Naive thymus-derived CD8-positive, alpha-beta T cell (primary cell): ENCODE results near the gene OGFOD2. TPM values are rescaled to one million over a fixed set of nuclear protein-coding genes. Genes with fewer than 3 reads are reported as not detected.

Experiments used
- ATAC-seq, 2 donors: fragments of 150-1000 bp; cut with Tn5 transposase in 1 of 2; sonication (Bioruptor Pico), chemical (Tn5 transposase) in 1 of 2; 1 replicate in 1 of 2; 2 replicates in 1 of 2; pipeline ENCODE4 v1.10.0; 2021; ENCODE audit warnings: mild to moderate bottlenecking in 2 of 2, moderate library complexity in 2 of 2
- POLR2A ChIA-PET: fragments of 350-600 bp; sonication (Branson Sonifier 250); formaldehyde crosslinking; loops from one replicate; lab custom pipeline; 2021; ENCODE audit warnings: antibody characterized with exemption; lab: Charles Lee
- DNase-seq, 10 donors: peaks; one replicate each; pipeline versions ENCODE4 v3.0.0 to v3.0.0-alpha.2; 2020 to 2022
- H3K27ac Mint-ChIP-seq, 10 donors: one replicate each; pipeline ENCODE4 v1.8.0; 2020 to 2022; ENCODE audit warnings: mild to moderate bottlenecking in 10 of 10, mixed read lengths in 10 of 10, moderate library complexity in 4 of 10, inconsistent platforms in 1 of 10
- H3K27me3 Mint-ChIP-seq, 5 donors: one replicate each; pipeline ENCODE4 v1.8.0; 2021 to 2022; ENCODE audit warnings: mixed read lengths in 5 of 5
- H3K36me3 Mint-ChIP-seq, 3 donors: one replicate each; pipeline ENCODE4 v1.8.0; 2020 to 2022; ENCODE audit warnings: mixed read lengths in 3 of 3, mild to moderate bottlenecking in 2 of 3, inconsistent platforms in 1 of 3
- H3K4me1 Mint-ChIP-seq, 4 donors: one replicate each; pipeline ENCODE4 v1.8.0; 2021 to 2022; ENCODE audit warnings: mixed read lengths in 4 of 4
- H3K4me3 Mint-ChIP-seq, 10 donors: one replicate each; pipeline ENCODE4 v1.8.0; 2020 to 2022; ENCODE audit warnings: mild to moderate bottlenecking in 10 of 10, mixed read lengths in 10 of 10, moderate library complexity in 6 of 10, inconsistent platforms in 1 of 10
- H3K9me3 Mint-ChIP-seq, 9 donors: one replicate each; pipeline ENCODE4 v1.8.0; 2020 to 2022; ENCODE audit warnings: mixed read lengths in 9 of 9, mild to moderate bottlenecking in 3 of 9, inconsistent platforms in 1 of 9, moderate library complexity in 1 of 9
- polyA plus RNA-seq, 3 donors: library from polyadenylated mRNA; unstranded; fragments of 300-500 nt; fragmentation: Illumina TruSeq; gene quantifications; one replicate each; pipeline ENCODE4 v1.2.3, GENCODE V29; 2021
- total RNA-seq, 8 experiments: library from RNA in 2 of 8; stranded (reverse) in 2 of 8; gene quantifications; one replicate each; pipeline ENCODE4 v1.2.3 and lab custom pipeline; 2021 to 2026

The OGFOD2 gene
- total and polyA plus RNA-seq, 5 experiments from 2014 or later: 7.7 to 35.1 (median 15.9) TPM

DNA sequence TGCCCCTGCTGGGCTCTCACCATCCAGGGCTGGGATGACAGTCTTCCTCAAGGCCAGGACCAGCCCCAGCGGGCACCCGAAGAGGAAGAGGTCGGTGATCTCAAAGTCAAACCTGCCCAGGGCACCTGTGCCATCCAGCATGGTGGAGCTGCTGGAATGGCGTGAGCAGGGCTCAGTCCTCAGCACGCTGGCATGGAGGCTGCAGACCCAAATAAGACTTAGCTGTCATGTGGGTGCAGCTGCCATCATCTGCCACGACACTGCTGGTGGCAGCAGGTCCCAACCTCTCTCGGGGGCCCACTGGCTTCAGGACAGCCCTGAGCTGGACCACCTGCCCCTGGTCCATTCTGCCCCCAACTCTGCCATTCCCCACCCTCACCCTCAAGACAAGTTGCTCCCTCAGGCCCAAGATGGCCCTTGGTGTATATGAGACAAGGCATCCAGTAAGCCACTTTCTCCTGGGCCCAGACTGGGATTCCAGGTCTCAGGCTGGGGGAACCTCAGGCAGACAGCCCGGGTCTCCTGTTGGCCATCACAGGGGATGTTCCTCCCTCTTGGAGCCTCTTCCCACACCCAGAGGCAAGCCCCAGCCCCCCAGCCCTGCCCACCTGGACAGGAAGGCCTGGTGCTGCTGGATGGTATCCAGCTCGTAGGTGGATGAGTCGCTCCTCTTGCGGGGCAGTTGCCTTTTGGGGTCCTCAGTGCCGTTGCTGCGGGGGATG lies 19.9 kb downstream of the OGFOD2 start:
- no peaks in the 10 kb centered on the region for H3K36me3 Mint-ChIP-seq
- H3K4me1 Mint-ChIP-seq: no peaks in the 10 kb centered on the region
- H3K27me3 Mint-ChIP-seq: no peaks in the 10 kb centered on the region
- POLR2A ChIA-PET: interaction anchor here (1.5 kb wide), 1 partner anchor 238 kb away, joined by 3 read pairs; no protein-coding TSS in a partner anchor
- no peak overlapping the region for H3K4me3 Mint-ChIP-seq
- no peak for ATAC-seq
- H3K9me3 Mint-ChIP-seq: no peaks in the 10 kb centered on the region
- peak overlapping the region in 1 of 10 donors; percentile 74 for H3K27ac Mint-ChIP-seq
- peak in 1 of 10 donors; percentile 47 for DNase-seq

DNA sequence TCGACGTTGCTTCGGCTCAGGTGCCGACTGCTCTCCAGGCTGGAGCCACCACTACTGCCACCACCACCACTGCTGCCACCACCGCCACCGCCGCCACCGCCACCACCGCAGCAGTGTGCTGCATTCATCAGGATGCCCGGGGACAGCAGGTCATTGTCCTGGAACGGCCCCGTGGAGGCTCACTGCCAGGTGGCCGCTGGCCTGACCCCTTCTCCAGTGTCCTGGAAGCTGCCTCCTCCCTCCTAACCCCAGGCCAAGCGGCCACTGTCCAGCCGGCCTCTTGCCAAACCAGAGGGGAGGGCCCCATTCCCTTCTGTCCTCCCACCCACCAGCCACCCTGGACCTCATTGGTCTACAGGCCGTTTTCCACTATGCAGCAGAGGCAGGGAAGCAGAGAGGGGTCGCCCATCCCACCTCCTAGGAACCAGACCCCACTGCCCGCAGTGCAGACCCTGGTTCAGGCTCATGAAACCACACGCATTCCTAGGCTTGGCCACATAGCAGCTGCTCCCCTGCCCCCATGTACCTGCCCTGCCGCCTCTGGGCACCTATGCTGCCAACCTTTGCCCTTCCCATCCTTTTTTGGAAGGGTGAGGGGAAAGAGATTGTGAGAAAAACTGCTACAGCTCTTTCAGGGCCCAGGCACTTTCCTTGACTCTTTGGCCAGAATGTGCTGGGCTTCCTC lies 20.6 kb downstream of the OGFOD2 start:
- no peak for ATAC-seq
- Mint-ChIP-seq H3K27ac (peak overlapping the region in 1 of 10 donors; percentile 74), H3K4me1 (no peaks in the 10 kb centered on the region), H3K9me3 (no peaks in the 10 kb centered on the region), H3K4me3 (no peak overlapping the region), H3K27me3 (no peaks in the 10 kb centered on the region), H3K36me3 (peaks cover 0 to 4% (median 4%) of the 10 kb centered on the region in 3 donors)
- peak in 1 of 10 donors; percentile 51 for DNase-seq
- POLR2A ChIA-PET: interaction anchor here (0.6 to 1.5 kb wide), 2 partner anchors 102 to 237 kb away, joined by 3 to 8 read pairs; no protein-coding TSS in a partner anchor

DNA sequence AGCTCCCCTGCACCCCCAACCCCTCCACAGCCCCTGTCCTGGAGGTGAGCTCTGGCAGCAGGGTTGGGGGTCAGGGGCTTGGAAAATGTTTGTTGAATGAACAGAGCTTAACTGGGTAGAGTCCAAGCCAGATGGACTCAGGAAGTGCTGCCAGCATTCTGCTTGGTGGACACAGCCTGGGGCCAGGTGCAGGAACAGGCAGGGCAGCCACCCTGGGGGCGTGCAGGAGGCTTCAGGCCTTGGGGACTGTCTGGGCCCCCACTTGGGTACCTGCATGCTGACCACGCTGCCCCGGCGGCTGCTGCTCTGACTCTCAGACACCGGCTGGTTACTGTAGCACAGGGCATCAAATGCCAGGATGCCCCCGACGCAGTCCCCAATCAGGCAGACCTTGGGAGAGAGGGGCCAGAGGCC lies 21.2 kb downstream of the OGFOD2 start:
- Mint-ChIP-seq H3K9me3 (no peaks in the 10 kb centered on the region), H3K36me3 (peaks cover 0 to 10% (median 7%) of the 10 kb centered on the region in 3 donors), H3K4me3 (no peak overlapping the region), H3K27ac (no peak overlapping the region), H3K27me3 (no peaks in the 10 kb centered on the region), H3K4me1 (no peaks in the 10 kb centered on the region)
- POLR2A ChIA-PET: interaction anchor here (0.6 kb wide), 1 partner anchor 102 kb away, joined by 8 read pairs; no protein-coding TSS in a partner anchor
- ATAC-seq (no peak), DNase-seq (peak in 1 of 10 donors; percentile 11)

DNA sequence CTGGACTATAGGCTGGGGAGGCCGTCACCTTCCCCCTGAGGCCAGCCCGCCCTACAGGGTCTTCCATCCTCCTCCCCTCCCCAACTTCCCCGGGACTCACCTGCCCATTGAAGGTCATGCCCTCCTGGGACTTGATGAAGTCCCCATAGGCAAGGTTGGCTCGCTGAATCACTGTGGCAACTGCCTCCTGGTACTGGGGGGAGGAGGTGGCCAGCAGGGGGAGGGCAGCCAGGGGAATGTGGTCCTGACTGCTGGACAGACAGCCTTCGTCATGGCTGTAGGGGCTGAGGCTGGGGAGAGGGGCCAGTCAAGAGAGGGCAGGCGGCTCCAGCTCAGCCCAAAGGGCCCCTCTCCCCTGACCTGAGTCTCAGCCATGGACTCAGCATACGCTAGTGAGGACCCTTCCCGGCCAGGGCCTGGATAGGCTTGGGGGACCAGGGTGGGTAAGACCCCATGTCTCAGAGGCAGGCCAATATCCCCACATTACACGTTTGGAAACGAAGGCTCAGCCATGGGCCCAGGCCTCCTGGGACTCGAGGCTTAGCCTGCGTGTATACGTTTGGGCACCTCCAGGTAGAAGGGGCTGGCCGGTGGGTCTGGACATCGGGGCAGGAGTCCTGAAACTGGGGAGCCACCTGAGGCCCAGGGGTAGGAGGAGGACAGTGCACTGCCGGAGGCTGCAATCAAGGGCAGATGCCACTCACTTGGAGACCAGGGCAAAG lies 21.7 kb downstream of the OGFOD2 start:
- no peaks in the 10 kb centered on the region for H3K9me3 Mint-ChIP-seq
- peaks cover 0 to 11% (median 8%) of the 10 kb centered on the region in 3 donors for H3K36me3 Mint-ChIP-seq
- DNase-seq: peak in 1 of 10 donors; percentile 63
- H3K4me3 Mint-ChIP-seq: no peak overlapping the region
- H3K27me3 Mint-ChIP-seq: no peaks in the 10 kb centered on the region
- POLR2A ChIA-PET: no interaction called here
- no peak for ATAC-seq
- H3K27ac Mint-ChIP-seq: no peak overlapping the region
- H3K4me1 Mint-ChIP-seq: no peaks in the 10 kb centered on the region

DNA sequence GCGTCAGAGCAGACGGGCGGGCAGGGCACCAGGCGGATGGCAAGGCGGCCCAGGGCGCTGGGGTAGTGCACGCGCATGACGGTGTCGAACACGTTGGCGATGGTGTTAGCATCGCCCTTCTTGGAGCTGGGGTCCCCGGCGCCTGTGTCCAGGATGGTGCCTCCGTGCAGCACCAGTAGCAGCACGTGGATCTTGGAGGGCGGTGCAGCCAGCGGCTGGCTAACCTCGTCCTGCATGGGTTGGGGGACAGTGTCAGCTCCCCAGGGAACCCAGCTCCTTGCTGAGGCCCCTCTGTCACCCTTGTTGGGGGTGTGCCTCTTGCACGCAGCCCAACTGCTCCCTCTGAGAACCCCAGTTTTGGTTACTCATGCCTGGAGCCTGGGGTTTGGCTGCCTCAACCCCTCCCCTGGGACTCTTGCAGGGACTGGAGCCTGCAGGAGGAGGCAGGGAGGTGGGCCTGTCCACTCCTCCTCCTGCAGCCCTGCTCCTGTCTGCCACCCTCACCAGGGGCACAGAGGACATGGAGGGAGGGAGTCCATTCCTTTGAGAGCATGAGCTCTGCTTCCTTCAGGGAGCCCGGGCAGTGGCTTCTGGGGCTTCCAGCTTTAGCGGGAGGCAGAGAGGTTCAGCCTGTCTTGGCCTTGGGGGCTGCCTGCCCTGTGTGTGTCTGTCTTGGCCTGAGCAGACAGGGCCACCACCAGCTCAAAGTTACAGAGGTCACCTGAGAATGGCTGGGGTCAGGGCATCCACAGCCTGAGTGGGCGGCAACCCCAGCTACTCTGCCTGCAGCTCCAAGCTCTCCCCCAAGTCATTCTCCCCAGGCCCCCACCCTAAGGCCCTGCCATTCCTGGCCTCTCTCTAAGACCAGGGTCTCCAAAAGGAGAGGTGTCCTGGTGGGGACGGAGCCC lies 22.6 kb downstream of the OGFOD2 start:
- Mint-ChIP-seq H3K27ac (no peak overlapping the region), H3K4me3 (no peak overlapping the region), H3K27me3 (no peaks in the 10 kb centered on the region), H3K36me3 (peaks cover 0 to 11% (median 8%) of the 10 kb centered on the region in 3 donors), H3K4me1 (no peaks in the 10 kb centered on the region), H3K9me3 (no peaks in the 10 kb centered on the region)
- ATAC-seq (no peak), DNase-seq (peak in 1 of 10 donors; percentile 37)
- POLR2A ChIA-PET: no interaction called here

DNA sequence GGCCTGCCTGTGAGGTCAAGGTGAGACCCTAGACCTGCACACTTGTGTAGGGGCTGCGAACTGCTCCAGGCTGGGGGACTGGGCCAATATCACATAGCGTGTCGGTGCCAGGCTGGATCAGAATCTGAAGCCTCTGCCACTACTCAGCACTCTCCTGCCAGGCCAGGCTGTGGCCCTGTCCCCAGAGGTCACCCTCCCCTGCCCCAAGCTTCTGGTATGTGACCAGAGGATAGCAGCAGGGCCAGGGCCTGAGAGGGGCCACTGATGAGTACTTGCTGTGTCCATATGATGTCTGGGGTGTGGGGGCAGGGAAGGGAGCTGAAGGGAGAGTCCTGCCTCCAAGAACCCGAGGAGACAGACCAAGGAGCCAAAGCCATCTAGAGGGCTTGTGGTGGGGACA lies 23.3 kb downstream of the OGFOD2 start:
- H3K36me3 Mint-ChIP-seq: peaks cover 0 to 11% (median 8%) of the 10 kb centered on the region in 3 donors
- DNase-seq: no peak
- POLR2A ChIA-PET: no interaction called here
- H3K4me3 Mint-ChIP-seq: no peak overlapping the region
- no peak for ATAC-seq
- no peaks in the 10 kb centered on the region for H3K4me1 Mint-ChIP-seq
- no peak overlapping the region for H3K27ac Mint-ChIP-seq
- no peaks in the 10 kb centered on the region for H3K27me3 Mint-ChIP-seq
- H3K9me3 Mint-ChIP-seq: no peaks in the 10 kb centered on the region

DNA sequence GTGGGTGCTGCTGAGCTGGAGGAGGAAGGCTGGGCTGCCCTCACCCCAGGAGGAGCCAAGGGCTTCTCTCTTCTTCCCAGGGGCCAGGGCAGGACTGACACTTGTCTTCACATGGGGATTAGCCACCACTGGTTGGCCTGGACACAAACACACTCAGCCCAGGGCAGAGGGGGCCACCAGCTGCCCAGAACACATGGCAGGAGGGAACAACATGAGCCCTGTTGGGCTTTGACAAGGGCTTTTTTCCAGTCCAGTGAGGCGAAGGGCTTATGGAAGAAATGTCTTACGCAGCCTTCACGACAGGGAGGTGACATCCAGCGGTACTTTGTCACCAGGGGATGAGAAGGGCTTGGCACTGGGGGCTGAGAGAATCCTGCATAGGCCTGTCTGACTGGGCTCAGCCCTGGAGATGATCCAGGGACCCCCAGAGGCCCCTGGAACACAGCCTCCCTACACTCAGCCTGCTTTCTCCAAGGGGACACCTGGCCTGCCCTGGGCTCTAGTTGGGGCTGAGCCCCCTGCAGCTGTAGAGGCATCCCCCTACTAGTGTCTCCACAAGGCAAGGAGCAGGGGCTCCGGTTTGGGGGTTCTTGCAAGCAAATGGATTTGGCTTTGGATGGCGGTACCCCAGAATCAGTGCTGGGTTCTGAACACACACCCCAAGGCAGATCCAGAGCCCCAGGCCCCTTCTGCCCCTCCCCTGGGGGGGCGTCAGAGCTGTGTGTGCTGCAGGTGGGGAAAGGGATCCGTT lies 24.3 kb downstream of the OGFOD2 start:
- Mint-ChIP-seq H3K4me1 (no peaks in the 10 kb centered on the region), H3K27me3 (no peaks in the 10 kb centered on the region), H3K4me3 (no peak overlapping the region), H3K36me3 (peaks cover 0 to 12% (median 8%) of the 10 kb centered on the region in 3 donors), H3K9me3 (no peaks in the 10 kb centered on the region), H3K27ac (peak overlapping the region in 2 of 10 donors; percentile 40 to 44)
- POLR2A ChIA-PET: no interaction called here
- ATAC-seq (no peak), DNase-seq (peak in 1 of 10 donors; percentile 46)

DNA sequence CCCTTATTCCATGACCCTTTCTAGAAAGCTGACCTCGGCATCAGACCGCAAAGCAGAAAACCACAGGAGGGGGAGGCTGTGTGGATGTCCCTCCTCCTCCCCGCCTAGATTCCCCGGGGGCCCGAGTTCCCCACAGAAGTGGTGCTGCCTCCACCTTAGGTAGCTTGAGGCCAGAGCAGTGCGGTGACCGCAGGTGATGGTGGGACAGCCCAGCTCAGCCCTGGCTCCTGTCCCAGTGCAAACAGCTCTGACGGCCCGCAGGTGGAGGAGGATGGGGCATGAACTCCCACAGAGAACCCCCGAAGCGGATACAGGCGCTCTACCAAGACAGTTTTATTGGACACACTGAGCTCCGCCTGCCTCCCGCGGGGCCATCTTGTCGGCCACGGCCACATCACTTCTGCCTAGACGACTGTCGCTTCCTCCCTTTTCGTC lies 25.0 kb downstream of the OGFOD2 start:
- ATAC-seq (no peak), DNase-seq (peak in 1 of 10 donors; percentile 35)
- H3K9me3 Mint-ChIP-seq: no peaks in the 10 kb centered on the region
- POLR2A ChIA-PET: no interaction called here
- H3K27ac Mint-ChIP-seq: peak overlapping the region in 1 of 10 donors; percentile 60
- no peak overlapping the region for H3K4me3 Mint-ChIP-seq
- peaks cover 0 to 16% (median 8%) of the 10 kb centered on the region in 3 donors for H3K36me3 Mint-ChIP-seq
- H3K4me1 Mint-ChIP-seq: no peaks in the 10 kb centered on the region
- no peaks in the 10 kb centered on the region for H3K27me3 Mint-ChIP-seq

DNA sequence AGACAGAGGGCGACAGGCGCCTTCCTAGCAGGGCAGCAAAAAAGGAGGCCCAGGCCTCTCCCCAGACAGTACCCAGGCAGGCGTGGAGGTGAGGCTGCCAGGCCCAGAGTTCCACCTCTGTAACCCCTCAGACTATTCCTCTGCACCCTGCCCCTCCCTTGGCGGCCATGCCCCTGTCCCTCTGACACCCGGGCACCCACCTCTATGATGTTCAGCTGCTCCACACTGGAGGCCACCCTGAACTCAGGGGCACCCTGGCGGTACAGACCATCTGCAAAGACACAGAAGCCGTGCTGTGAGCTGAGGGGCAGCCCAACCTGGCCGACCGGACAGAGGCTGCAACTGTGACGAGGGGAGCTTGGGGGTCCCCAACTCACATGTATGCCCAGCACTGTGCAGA lies 25.5 kb downstream of the OGFOD2 start:
- DNase-seq (no peak), ATAC-seq (no peak)
- Mint-ChIP-seq H3K9me3 (no peaks in the 10 kb centered on the region), H3K27ac (peak overlapping the region in 1 of 10 donors; percentile 60), H3K4me3 (no peak overlapping the region), H3K36me3 (peaks cover 0 to 19% (median 8%) of the 10 kb centered on the region in 3 donors), H3K4me1 (no peaks in the 10 kb centered on the region), H3K27me3 (no peaks in the 10 kb centered on the region)
- POLR2A ChIA-PET: no interaction called here

DNA sequence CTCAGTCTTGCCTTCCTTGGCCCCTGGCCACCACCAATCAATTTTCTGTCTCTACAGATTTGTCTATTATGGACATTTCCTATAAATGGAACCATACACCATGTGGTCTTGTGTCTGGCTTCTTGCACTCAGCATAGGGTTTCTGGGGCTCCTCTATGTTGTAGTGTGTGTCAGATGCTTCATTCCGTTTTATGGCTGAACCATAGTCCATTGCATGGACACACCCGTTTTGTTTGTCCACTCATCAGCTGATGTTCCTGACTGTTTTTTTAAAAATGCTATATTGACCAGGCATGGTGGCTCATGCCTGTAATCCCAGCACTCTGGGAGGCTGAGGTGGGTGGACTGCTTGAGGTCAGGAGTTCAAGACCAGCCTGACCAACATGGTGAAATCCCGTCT lies 26.4 kb downstream of the OGFOD2 start:
- Mint-ChIP-seq H3K9me3 (no peaks in the 10 kb centered on the region), H3K27ac (peak overlapping the region in 4 of 10 donors; percentile 9 to 46 (median 36)), H3K4me1 (no peaks in the 10 kb centered on the region), H3K4me3 (no peak overlapping the region), H3K36me3 (peaks cover 0 to 21% (median 8%) of the 10 kb centered on the region in 3 donors), H3K27me3 (no peaks in the 10 kb centered on the region)
- POLR2A ChIA-PET: interaction anchor here (0.7 kb wide), 1 partner anchor 1023 kb away, joined by 3 read pairs; no protein-coding TSS in a partner anchor
- DNase-seq: no peak
- ATAC-seq: no peak

DNA sequence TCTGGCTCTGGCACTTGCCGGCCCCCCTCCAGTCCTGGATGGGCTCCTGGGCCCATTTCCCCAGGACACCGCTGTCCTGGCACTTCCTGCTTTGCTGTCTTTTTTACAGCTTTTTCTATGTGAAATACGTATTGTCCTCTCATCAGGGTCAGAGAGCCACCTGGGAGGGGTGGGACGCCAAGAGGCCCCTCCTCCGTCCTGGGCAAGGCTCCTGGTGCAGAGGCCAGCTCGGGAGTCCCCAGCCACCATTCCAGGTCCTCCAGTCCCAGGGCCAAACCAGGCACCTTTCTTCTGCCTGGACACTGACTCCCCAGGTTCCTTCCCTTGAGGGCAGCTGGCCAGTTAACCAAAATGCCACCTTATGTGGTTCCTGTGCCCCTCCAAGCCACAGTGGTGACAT lies 28.2 kb downstream of the OGFOD2 start:
- H3K27me3 Mint-ChIP-seq: no peaks in the 10 kb centered on the region
- H3K9me3 Mint-ChIP-seq: no peaks in the 10 kb centered on the region
- POLR2A ChIA-PET: no interaction called here
- peaks cover 0 to 3% (median 0%) of the 10 kb centered on the region in 4 donors for H3K4me1 Mint-ChIP-seq
- peak overlapping the region in 1 of 10 donors; percentile 19 for H3K27ac Mint-ChIP-seq
- ATAC-seq (no peak), DNase-seq (peak in 1 of 10 donors; percentile 57)
- peaks cover 0 to 30% (median 10%) of the 10 kb centered on the region in 3 donors for H3K36me3 Mint-ChIP-seq
- H3K4me3 Mint-ChIP-seq: no peak overlapping the region
